ENCODE measurements around the gene BNC2.
"Not testable (repeated sequence)": the region's sequence is repeated elsewhere in the genome, so short reads cannot be mapped to it uniquely, and the experiment has no call there.

The BNC2 gene

DNA sequence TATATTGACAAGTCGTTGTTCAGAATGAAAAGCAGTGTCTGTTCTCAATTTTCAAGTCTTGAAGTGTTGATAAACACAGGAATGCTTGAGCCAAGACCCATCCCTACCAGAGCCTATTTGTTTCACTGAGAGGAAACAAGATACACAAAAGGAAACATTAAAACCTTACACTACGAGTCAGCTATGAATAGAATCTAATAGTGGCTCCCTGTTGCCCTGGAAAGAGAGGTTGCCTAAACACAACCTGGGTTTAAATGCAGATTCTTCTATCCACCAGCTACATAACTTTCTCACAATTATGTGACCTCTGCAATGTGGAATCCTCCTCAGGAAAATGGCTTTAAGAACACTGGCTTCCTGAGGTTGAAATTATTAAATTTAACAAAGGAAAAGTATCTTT, 29.1 kb upstream of the BNC2 start:
- TF ChIP-seq, protein P1, sequence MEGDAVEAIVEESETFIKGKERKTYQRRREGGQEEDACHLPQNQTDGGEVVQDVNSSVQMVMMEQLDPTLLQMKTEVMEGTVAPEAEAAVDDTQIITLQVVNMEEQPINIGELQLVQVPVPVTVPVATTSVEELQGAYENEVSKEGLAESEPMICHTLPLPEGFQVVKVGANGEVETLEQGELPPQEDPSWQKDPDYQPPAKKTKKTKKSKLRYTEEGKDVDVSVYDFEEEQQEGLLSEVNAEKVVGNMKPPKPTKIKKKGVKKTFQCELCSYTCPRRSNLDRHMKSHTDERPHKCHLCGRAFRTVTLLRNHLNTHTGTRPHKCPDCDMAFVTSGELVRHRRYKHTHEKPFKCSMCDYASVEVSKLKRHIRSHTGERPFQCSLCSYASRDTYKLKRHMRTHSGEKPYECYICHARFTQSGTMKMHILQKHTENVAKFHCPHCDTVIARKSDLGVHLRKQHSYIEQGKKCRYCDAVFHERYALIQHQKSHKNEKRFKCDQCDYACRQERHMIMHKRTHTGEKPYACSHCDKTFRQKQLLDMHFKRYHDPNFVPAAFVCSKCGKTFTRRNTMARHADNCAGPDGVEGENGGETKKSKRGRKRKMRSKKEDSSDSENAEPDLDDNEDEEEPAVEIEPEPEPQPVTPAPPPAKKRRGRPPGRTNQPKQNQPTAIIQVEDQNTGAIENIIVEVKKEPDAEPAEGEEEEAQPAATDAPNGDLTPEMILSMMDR (IDR thresholded peaks at IDR 0.05; ENCODE audit: low read depth, low read length): no peak
- no peak for DNase-seq (ENCODE audit: extremely low read depth, low read depth)

DNA sequence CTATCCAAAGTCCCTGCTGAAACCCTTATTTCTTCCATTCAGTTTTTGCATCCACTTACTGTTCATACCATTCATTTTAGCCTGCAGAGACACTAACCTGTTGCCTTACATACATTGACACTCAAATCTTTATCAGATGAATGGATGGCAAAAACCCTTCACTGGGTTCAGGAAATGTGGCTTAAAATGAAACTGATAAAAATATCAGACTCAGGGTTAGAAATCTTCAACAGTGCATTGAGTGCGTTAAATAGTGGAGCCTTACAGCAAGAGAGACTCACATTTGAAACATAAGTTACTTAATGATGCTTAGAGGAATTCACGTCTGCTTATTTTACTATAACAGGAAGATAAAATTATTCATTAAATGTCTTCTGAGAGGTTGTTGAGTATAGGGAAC, 28.0 kb upstream of the BNC2 start:
- TF ChIP-seq, protein P1 (IDR thresholded peaks at IDR 0.05; ENCODE audit: low read depth, low read length): no peak
- no peak for DNase-seq (ENCODE audit: extremely low read depth, low read depth)

DNA sequence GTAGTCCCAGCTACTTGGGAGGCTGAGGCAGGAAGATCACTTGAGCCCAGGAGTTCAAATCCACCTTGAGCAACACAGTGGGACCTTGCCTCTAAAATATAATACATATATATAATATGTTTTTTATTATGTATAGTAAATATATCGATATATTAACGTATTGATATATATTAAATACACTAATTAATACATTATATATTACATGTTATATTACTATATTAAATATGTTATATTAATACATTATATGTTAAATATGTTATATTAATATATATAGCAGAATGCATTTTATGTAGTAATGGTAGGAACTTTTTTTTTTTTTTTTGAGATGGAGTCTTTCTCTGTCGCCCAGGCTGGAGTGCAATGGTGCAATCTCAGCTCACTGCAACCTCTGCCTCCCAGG, 18.1 kb upstream of the BNC2 start:
- TF ChIP-seq, protein P1 (IDR thresholded peaks at IDR 0.05; ENCODE audit: low read depth, low read length): no peak
- DNase-seq (ENCODE audit: extremely low read depth, low read depth): no peak

DNA sequence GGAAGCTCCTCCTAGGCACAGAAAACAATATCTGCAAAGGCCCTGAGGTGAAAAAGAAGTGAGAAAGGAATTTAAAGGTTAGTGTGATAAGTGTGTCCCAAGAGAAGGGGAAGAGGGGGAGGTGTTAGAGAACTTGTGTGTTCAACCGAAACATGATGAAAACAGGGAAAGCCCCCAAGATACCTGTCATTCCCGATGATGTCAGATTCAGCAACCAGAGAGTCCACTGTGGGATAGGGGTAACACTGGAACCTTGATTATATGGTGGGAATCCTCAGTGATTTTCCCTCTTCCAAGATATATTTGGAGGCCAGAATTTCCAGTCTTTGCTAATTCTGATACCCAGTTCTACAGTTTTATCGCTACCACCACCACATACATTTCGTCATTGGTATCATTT, 15.5 kb upstream of the BNC2 start:
- TF ChIP-seq, protein P1 (IDR thresholded peaks at IDR 0.05; ENCODE audit: low read depth, low read length): no peak
- DNase-seq (ENCODE audit: extremely low read depth, low read depth): no peak

DNA sequence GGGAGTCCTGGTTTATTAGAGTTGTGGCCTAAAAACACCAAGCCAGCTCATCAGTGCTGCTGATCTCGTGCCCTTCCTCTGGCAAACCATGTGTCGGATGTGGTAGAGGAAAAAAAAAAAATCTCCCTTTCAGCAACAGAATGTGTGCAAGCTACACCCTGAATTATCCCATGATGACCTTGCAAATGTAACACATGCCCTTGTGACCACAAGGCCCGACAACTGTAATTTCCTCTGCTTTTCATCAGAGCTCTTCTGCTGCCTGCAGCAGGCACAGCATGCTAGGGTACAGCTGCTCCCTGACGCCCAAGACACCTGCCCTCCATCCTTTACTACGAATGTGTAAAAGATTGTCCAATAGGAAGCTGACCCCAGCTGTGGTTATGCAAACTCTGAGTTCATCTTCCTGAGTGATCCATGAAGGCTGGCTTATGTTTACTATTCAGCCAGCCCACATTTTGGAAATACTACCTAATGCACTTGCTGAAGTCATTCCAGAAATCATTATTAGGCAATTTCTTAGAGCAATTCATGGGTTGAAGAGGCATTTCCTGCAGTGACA, 14.6 kb upstream of the BNC2 start:
- TF ChIP-seq, protein P1 (IDR thresholded peaks at IDR 0.05; ENCODE audit: low read depth, low read length): no peak
- peak; percentile 72 for DNase-seq (ENCODE audit: extremely low read depth, low read depth)

DNA sequence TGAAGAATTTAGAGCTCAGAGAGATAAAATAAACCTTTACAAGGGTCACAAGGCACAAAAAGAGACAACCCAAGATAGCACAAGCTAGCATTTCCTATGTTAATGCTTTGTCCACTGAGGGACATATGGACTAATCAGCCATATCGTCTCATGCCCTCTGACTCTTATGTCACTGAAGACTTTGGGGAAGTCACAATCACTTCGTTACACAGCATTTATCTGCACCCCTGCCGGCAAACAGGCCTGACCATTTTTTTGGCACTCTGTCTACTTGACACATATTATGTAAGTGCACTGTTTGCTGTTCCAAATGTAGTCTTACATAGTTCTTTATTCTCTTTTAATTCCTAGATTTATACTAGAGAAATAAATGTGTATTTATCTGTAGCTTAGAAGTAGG, 13.9 kb upstream of the BNC2 start:
- TF ChIP-seq, protein P1 (IDR thresholded peaks at IDR 0.05; ENCODE audit: low read depth, low read length): no peak
- DNase-seq (ENCODE audit: extremely low read depth, low read depth): no peak

DNA sequence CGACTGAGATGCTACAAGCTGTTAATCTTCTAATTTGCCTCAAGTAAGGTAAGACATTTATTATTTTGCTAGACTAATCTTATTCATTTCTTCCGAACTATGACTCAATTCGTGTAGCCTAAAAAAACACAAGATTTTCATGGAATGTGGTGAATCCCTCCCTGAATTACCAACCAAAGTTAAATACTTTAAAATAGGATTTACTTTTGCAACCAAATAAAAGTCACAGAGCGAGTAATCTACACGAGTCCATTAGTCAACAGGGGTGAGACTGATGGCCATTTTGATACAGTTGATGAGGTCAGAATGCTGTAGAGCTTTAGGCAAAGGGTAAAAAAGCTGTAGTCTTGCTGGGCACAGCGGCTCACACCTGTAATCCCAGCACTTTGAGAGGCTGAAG, 13.1 kb upstream of the BNC2 start:
- no peak for DNase-seq (ENCODE audit: extremely low read depth, low read depth)
- TF ChIP-seq, protein P1 (IDR thresholded peaks at IDR 0.05; ENCODE audit: low read depth, low read length): no peak

DNA sequence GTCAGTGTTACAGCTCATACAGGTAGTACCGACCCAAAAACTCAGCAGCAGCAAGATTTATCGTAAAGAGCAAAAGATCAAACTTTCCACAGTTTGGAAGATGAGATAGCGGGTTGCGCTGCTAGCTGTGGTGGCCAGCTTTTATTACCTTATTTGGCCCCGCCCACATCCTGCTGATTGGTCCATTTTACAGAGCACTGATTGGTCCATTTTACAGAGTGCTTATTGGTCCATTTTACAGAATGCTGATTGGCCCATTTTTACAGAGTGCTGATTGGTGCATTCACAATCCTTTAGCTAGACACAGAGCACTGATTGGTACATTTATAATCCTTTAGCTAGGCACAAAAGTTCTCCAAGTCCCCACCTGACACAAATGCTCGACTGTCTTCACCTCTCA, 12.0 kb upstream of the BNC2 start:
- not testable (repeated sequence) for DNase-seq (ENCODE audit: extremely low read depth, low read depth)
